HepG2 (cell line): ENCODE measurements around the gene KAT14. TPM values are rescaled to one million over a fixed set of nuclear protein-coding genes. Genes with fewer than 3 reads are reported as not detected.

Experiments
- HMG20A ChIP-seq: IDR thresholded peaks from 2 replicates; pipeline ENCODE4 v1.6.1; 2016; ENCODE audit warnings: borderline replicate concordance
- LBX2 ChIP-seq: sonication (generic); formaldehyde crosslinking; IDR thresholded peaks from 2 replicates; pipeline ENCODE4 v1.5.0; 2020; ENCODE audit warnings: missing genetic modification reagents, mild to moderate bottlenecking, borderline replicate concordance
- MIER3 ChIP-seq: IDR thresholded peaks from 2 replicates; pipeline ENCODE4 v1.6.1; 2016; ENCODE audit warnings: missing compliant biosample characterization, borderline replicate concordance
- MIXL1 ChIP-seq: IDR thresholded peaks from 2 replicates; pipeline ENCODE4 v1.6.1; 2016
- NR2F2 ChIP-seq: IDR thresholded peaks from 2 replicates; pipeline ENCODE4 v1.6.1; 2012; ENCODE audit warnings: low read depth, inconsistent platforms, borderline replicate concordance
- PHF21A ChIP-seq: sonication (generic); formaldehyde crosslinking; IDR thresholded peaks from 2 replicates; pipeline ENCODE4 v1.5.0; 2020; ENCODE audit warnings: mild to moderate bottlenecking, missing genetic modification reagents
- SMAD3 ChIP-seq: sonication (generic); formaldehyde crosslinking; IDR thresholded peaks from 2 replicates; pipeline ENCODE4 v1.4.0; 2020; ENCODE audit warnings: missing genetic modification reagents
- TAF1 ChIP-seq: sonication (generic); formaldehyde crosslinking; IDR thresholded peaks from 2 replicates; pipeline ENCODE4 v1.4.0; 2020; ENCODE audit warnings: missing genetic modification reagents
- TCF7 ChIP-seq: sonication (generic); IDR thresholded peaks from 2 replicates; pipeline ENCODE4 v1.6.1; 2016; ENCODE audit warnings: antibody characterized with exemption, low read depth
- TIGD3 ChIP-seq: sonication (generic); formaldehyde crosslinking; IDR thresholded peaks from 2 replicates; pipeline ENCODE4 v1.5.1; 2020; ENCODE audit warnings: mild to moderate bottlenecking, missing genetic modification reagents, borderline replicate concordance
- ZBED4 ChIP-seq: sonication (generic); formaldehyde crosslinking; IDR thresholded peaks from 2 replicates; pipeline ENCODE4 v1.4.0; 2020; ENCODE audit warnings: missing genetic modification reagents, borderline replicate concordance
- ZFP41 ChIP-seq: sonication (generic); formaldehyde crosslinking; IDR thresholded peaks from 2 replicates; pipeline ENCODE4 v1.4.0; 2020; ENCODE audit warnings: mild to moderate bottlenecking, missing genetic modification reagents, borderline replicate concordance
- ZFP90 ChIP-seq: sonication (generic); formaldehyde crosslinking; IDR thresholded peaks from 2 replicates; pipeline ENCODE4 v1.8.0; 2022; ENCODE audit warnings: missing genetic modification reagents, mild to moderate bottlenecking, inconsistent platforms, borderline replicate concordance
- ZFY ChIP-seq: sonication (generic); formaldehyde crosslinking; IDR thresholded peaks from 2 replicates; pipeline ENCODE4 v1.4.0; 2020; ENCODE audit warnings: missing genetic modification reagents
- ZNF142 ChIP-seq: sonication (generic); formaldehyde crosslinking; IDR thresholded peaks from 2 replicates; pipeline ENCODE4 v1.4.0; 2020; ENCODE audit warnings: missing genetic modification reagents
- ZNF235 ChIP-seq: sonication (generic); formaldehyde crosslinking; IDR thresholded peaks from 2 replicates; pipeline ENCODE4 v1.8.1; 2023; ENCODE audit warnings: mild to moderate bottlenecking, missing genetic modification reagents, borderline replicate concordance
- ZNF260 ChIP-seq: sonication (generic); formaldehyde crosslinking; IDR thresholded peaks from 2 replicates; pipeline ENCODE4 v1.4.0; 2020; ENCODE audit warnings: missing genetic modification reagents, low read depth, mild to moderate bottlenecking, borderline replicate concordance
- ZNF660 ChIP-seq: sonication (generic); formaldehyde crosslinking; IDR thresholded peaks from 2 replicates; pipeline ENCODE4 v1.5.1; 2020; ENCODE audit warnings: mild to moderate bottlenecking, low read depth, missing genetic modification reagents, borderline replicate concordance
- ZNF724P ChIP-seq: sonication (generic); formaldehyde crosslinking; IDR thresholded peaks from 2 replicates; pipeline ENCODE4 v1.8.0; 2022; ENCODE audit warnings: missing genetic modification reagents, borderline replicate concordance
- ZNF891 ChIP-seq: sonication (generic); formaldehyde crosslinking; IDR thresholded peaks from 2 replicates; pipeline ENCODE4 v1.5.0; 2020; ENCODE audit warnings: mild to moderate bottlenecking, missing genetic modification reagents
- polyA plus RNA-seq, 8 experiments: library from polyadenylated mRNA; depleted of rRNA in 3 of 8; stranded (reverse) in 7 of 8; unstranded in 1 of 8; fragments of >200 nt; fragmentation: Illumina TruSeq in 4 of 8; extraction: Trizol in 4 of 8; gene quantifications; 2 replicates each; pipeline versions ENCODE4 v1.2.1 to v1.2.3, GENCODE V29; 2011 to 2016; ENCODE audit warnings: low read depth in 4 of 8, missing spikeins in 1 of 8, mixed read lengths in 1 of 8; ENCODE audit not compliant: insufficient read depth in 1 of 8
- total RNA-seq, 5 experiments: library from RNA; depleted of rRNA; stranded (reverse); fragments of >200 nt; fragmentation: Illumina TruSeq; extraction: Trizol; gene quantifications; 2 replicates each; pipeline ENCODE4 v1.2.3, GENCODE V29; 2016; ENCODE audit warnings: low read depth in 1 of 5

The KAT14 gene
- total and polyA plus RNA-seq, 2 of the 13 experiments (the other 11 are each of a cell fraction or from before 2014, with no cell fraction given): 5.1 to 15.1 TPM

GRCh38 chr20:18144541-18145099 is 7.0 kb downstream of the KAT14 start (continued):
- TF ChIP-seq ZFP90 (CRISPR knock-in tag): no peak
- no peak for TF ChIP-seq ZFY (CRISPR knock-in tag)
- TF ChIP-seq ZNF260 (CRISPR knock-in tag): no peak
- no peak for TF ChIP-seq ZFP41
- no peak for TF ChIP-seq LBX2 (CRISPR knock-in tag)
- no peak for TF ChIP-seq TIGD3 (CRISPR knock-in tag)
- no peak for TF ChIP-seq ZNF891
- TF ChIP-seq HMG20A (CRISPR knock-in tag): no peak
- TF ChIP-seq SMAD3: 0 out of 2 replicates have a peak, but pooled peaks have one; percentile 46
- no peak for TF ChIP-seq MIXL1
- no peak for TF ChIP-seq ZNF724P (CRISPR knock-in tag)
- TF ChIP-seq TCF7: no peak
- TF ChIP-seq MIER3 (CRISPR knock-in tag): no peak
- TF ChIP-seq PHF21A: peak; percentile 85
- TF ChIP-seq ZNF235 (CRISPR knock-in tag): no peak
- no peak for TF ChIP-seq ZNF142 (CRISPR knock-in tag)
- TF ChIP-seq TAF1 (CRISPR knock-in tag): no peak
- no peak for TF ChIP-seq ZBED4 (CRISPR knock-in tag)
- TF ChIP-seq ZNF660 (CRISPR knock-in tag): no peak
- TF ChIP-seq NR2F2: no peak; the same call in 1 of the 2 replicates
